HEK293 (cell line): ENCODE data around the gene FNDC3A.

Source experiments
- ELK4 ChIP-seq: IDR thresholded peaks from 2 replicates; pipeline ENCODE4 v1.6.1; 2011; ENCODE audit warnings: mild to moderate bottlenecking, low read depth, low read length, borderline replicate concordance
- PATZ1 ChIP-seq: fragments of 450-650 bp; formaldehyde crosslinking; IDR thresholded peaks from 2 replicates; pipeline ENCODE4 v1.5.1; 2016; ENCODE audit warnings: missing biosample characterization, missing genetic modification characterization
- SP2 ChIP-seq: fragments of 450-650 bp; formaldehyde crosslinking; IDR thresholded peaks from 2 replicates; pipeline ENCODE4 v1.5.1; 2016; ENCODE audit warnings: missing biosample characterization, missing genetic modification characterization
- ZNF146 ChIP-seq: fragments of 450-650 bp; formaldehyde crosslinking; IDR thresholded peaks from 2 replicates; pipeline ENCODE4 v1.5.1; 2016; ENCODE audit warnings: missing biosample characterization, missing genetic modification characterization
- TF ChIP-seq, protein P1 (sequence below): fragments of 450-650 bp; IDR thresholded peaks from 2 replicates; pipeline ENCODE4 v1.5.1; 2018; ENCODE audit warnings: missing biosample characterization, missing genetic modification characterization
- TF ChIP-seq, protein P2 (sequence below): fragments of 450-650 bp; formaldehyde crosslinking; IDR thresholded peaks from 2 replicates; pipeline ENCODE4 v1.5.1; 2016; ENCODE audit warnings: missing biosample characterization, missing genetic modification characterization

DNA sequence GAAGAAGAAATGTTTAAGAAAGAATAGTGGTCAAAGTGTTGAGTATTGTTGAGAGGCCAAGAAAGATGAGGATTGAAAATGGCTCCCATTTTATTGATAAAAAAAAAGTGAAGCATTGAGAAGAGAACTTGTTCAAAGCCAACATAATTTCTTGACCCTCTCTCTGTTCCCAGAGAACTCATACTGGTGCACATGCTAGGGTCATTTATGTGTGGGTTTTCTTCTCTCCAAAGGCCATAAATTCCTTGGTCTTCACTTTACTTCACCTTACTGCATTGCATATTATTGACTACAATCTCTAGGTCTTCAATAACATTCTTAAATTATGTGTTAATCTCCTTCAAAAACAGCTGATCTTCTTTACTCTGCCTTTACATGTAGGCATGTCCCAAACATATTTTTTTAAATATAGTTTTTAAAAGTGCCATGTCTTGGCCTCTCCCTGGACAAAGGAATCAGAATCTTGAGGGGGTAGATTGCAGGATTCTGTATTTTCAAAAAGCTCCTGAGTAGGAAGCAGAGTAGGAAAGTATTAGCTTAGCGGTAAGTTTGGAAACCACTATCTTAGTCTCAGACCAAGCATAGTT lies 1.8 kb upstream of the FNDC3A start:
- TF ChIP-seq ZNF146 (tag by site-specific recombination), result no peak
- TF ChIP-seq PATZ1, result no peak
- TF ChIP-seq, protein P1, sequence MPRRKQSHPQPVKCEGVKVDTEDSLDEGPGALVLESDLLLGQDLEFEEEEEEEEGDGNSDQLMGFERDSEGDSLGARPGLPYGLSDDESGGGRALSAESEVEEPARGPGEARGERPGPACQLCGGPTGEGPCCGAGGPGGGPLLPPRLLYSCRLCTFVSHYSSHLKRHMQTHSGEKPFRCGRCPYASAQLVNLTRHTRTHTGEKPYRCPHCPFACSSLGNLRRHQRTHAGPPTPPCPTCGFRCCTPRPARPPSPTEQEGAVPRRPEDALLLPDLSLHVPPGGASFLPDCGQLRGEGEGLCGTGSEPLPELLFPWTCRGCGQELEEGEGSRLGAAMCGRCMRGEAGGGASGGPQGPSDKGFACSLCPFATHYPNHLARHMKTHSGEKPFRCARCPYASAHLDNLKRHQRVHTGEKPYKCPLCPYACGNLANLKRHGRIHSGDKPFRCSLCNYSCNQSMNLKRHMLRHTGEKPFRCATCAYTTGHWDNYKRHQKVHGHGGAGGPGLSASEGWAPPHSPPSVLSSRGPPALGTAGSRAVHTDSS (tag by site-specific recombination), result no peak
- TF ChIP-seq, protein P2, sequence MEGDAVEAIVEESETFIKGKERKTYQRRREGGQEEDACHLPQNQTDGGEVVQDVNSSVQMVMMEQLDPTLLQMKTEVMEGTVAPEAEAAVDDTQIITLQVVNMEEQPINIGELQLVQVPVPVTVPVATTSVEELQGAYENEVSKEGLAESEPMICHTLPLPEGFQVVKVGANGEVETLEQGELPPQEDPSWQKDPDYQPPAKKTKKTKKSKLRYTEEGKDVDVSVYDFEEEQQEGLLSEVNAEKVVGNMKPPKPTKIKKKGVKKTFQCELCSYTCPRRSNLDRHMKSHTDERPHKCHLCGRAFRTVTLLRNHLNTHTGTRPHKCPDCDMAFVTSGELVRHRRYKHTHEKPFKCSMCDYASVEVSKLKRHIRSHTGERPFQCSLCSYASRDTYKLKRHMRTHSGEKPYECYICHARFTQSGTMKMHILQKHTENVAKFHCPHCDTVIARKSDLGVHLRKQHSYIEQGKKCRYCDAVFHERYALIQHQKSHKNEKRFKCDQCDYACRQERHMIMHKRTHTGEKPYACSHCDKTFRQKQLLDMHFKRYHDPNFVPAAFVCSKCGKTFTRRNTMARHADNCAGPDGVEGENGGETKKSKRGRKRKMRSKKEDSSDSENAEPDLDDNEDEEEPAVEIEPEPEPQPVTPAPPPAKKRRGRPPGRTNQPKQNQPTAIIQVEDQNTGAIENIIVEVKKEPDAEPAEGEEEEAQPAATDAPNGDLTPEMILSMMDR (tag by site-specific recombination), result no peak
- TF ChIP-seq SP2 (tag by site-specific recombination), result no peak
- TF ChIP-seq ELK4, result no peak
